Fibroblast of skin of abdomen (primary cell): ENCODE measurements around the gene GTF3C5. TPM values are rescaled to one million over a fixed set of nuclear protein-coding genes. Genes with fewer than 3 reads are reported as not detected.
"Not testable (repeated sequence)": the region's sequence is repeated elsewhere in the genome, so short reads cannot be mapped to it uniquely, and the experiment has no call there.

Source experiments
- DNase-seq: peaks from one replicate; pipeline ENCODE4 v3.0.0-alpha.2; 2013
- polyA plus RNA-seq, 2 experiments: library from polyadenylated mRNA; unstranded; fragments of 120-200 nt; gene quantifications; one replicate each; pipeline ENCODE4 v1.2.1, GENCODE V29; 2013; ENCODE audit not compliant: insufficient read length in 2 of 2

Gene GTF3C5, protein sequence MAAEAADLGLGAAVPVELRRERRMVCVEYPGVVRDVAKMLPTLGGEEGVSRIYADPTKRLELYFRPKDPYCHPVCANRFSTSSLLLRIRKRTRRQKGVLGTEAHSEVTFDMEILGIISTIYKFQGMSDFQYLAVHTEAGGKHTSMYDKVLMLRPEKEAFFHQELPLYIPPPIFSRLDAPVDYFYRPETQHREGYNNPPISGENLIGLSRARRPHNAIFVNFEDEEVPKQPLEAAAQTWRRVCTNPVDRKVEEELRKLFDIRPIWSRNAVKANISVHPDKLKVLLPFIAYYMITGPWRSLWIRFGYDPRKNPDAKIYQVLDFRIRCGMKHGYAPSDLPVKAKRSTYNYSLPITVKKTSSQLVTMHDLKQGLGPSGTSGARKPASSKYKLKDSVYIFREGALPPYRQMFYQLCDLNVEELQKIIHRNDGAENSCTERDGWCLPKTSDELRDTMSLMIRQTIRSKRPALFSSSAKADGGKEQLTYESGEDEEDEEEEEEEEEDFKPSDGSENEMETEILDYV
- 45.6 TPM for polyA plus RNA-seq (2013, experiment 1 of 2; ENCODE audit: insufficient read length)
- polyA plus RNA-seq (2013, experiment 2 of 2; ENCODE audit: insufficient read length): 43.3 TPM

DNA sequence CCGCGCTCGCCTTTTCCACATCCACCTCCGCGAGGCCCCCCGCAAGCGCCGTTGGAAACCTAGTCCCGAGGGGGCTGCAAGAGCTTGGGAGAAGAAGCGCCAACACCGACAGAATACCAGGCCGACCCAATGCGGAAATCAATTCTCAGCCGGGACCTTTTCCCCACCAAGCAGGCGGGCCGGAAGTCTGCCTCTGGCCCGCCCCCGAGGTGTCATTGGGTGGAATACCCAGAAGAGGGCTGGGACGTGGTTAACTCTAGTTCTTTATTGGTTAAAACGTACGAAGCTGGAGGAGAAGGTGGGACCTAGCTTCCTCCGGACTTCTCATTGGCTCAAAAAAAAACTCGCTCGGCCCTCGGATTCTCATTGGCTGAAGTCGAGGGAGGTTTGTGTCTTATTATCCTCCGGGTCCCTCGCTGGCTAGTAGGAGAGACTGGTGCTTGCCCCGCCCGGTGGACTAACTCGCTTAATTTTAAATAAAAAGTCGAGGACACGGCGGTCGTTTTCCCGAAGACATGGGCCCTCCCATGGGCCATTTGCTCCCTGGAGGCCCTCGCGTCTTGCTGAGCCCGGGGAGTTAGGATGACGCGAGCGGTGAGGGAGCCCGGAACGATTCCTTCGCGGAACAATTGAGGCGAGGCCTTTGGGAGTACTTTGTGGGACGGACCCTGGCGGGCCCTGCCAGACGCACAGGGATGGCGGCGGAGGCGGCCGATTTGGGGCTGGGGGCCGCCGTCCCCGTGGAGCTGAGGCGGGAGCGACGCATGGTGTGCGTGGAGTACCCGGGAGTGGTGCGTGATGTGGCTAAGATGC, at the start of gene GTF3C5:
GTF3C5 (plus strand) TSS at position 681 of the 813 bp plus-strand sequence; CDS start at position 696, 15 bp downstream.
- peak; percentile 99 for DNase-seq

DNA sequence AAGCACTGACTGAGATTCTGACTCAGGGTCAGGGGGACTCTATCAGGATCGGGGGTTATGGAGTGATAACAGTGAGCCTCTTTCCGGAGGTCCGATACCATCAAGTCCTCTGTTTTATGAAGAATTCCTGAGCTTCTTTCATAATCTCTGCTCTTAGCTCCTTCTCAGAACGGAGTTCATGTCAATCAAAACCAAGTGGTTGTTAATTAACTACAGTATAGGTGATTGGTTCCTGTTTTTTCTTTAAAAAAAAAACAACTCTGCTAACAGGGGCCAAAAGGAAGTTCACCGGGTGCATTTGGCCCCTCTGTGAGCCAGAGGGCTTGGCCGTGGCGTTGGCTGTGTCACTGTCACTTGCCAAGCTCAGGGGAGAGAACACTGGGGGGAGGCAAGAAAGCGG, 48.3 kb upstream of the GTF3C5 start:
- DNase-seq: no peak

DNA sequence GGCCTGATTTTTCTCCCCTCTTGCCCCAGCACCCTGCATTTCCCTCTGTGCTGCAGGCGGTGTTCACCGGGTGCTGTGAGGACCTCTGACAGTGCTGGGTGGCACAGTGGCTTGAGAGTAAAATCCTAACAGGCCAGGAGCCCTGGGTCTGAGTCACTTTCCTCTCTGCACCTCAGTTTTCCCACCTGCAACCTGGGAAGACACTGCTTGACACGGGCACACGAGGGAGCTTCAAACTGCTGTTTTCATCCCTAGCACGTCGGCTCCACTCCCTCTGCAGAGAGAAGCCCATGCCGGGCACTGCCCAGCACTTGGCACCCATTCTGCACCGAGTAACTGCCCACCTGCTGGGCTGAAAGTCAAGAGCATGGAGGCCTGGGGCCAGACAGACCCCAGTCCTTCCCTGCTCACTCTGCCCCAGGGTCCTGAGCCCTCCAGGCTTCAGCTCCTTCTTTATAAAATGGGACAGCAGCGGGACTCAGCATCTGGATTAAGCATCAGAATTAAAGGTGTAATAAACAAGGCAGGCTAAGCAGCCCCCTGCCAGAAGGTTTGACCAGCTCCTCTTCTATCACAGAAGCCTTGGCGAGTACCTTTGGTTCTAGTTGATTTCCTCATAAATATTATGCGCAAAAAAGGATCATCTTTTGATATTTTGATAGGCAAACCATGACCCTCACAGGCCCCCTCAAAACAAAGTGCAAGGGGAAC, 47.2 kb upstream of the GTF3C5 start:
- DNase-seq: no peak

DNA sequence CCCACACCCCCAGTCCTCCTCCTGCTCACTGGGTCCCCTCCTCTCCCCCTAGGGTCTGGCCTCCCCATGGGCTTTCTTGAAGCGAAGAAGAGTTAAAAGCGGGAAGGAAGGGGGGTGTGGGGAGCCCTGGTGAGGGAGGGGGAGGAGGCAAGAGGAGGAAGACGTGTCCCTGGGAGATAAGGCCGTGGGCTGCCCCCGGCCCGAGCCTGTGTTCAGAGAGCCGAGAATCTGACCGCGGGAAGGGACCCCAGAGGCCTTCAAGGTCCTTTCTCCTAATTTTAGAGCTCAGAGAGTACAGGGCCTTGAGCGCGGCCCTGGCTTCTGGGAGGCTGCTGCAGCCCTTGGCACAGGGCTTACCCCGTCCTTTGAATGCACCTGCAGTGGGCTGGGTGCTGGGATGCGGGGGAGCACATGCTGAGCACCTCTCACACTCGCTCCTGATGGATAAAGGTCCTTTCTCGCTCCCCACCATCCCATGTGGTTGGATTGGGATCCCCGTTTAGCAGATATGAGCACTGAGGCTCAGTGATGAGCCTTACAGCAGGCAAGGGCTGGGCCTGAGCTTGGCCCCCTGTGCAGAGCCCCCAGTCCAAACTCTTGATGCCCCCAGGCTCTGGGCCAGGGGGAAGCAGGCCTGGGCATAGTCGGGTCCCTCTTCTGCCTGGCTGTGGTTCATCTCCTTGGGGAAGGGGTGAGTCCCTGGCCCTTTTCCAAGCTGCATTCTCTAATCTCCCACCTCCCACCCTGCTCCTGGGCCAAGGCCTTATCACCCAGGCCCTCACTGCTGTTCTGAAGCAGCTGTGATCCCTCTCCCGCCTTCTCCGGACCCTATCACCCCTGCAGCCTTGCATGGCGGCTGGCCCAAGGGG, 46.4 kb upstream of the GTF3C5 start:
- DNase-seq: no peak

DNA sequence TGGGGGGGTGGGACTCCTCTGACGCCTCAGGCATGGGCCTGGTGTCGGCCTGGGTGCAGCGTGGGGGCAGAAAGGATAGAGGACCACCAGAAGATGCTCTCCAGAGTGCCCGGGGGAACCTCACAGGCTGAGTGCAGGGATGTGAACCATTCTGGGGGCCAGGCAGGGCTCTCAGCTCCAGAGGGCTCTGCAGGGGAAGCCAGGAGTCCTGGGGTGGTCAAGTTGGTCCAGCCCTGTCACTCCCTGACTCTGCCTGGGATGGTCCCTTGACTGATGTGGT, 45.8 kb upstream of the GTF3C5 start:
- no peak for DNase-seq

DNA sequence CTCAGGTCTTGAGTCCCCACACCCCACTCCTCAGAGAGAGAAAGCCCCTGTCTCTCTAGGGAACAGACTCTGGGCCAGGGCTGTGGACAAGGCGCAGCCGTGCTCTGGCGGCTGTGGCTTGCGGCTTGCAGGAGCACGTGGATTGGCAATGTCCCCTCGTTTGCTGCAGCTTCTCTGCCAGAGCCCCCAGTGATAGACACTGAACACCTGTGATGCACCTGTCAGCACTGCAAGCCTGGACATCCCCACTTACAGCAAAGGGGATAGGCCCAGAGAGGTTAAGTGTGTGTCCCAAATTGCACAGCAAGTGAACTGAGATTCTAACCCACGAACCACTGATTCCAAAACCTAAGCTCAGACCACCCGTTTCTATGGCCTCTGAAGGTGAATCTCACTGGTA, 45.3 kb upstream of the GTF3C5 start:
- no peak for DNase-seq

DNA sequence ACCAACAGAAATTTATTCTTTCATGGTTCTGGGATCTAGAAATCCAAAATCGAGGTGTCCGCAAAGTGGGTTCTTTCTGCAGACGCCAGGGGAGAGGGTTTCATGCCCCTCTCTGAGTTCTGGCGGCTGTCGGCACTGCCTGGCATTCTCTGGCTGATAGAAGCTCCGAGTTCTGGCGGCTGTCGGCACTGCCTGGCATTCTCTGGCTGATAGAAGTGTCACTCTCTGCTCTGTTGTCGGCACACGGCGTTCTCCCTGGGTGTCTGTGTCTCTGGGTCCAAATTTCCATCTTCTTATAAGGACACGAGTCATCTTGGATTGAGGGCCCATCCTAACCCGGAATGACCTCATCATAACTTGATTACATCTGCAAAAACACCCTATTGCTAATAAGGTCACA, 44.7 kb upstream of the GTF3C5 start:
- DNase-seq: no peak

DNA sequence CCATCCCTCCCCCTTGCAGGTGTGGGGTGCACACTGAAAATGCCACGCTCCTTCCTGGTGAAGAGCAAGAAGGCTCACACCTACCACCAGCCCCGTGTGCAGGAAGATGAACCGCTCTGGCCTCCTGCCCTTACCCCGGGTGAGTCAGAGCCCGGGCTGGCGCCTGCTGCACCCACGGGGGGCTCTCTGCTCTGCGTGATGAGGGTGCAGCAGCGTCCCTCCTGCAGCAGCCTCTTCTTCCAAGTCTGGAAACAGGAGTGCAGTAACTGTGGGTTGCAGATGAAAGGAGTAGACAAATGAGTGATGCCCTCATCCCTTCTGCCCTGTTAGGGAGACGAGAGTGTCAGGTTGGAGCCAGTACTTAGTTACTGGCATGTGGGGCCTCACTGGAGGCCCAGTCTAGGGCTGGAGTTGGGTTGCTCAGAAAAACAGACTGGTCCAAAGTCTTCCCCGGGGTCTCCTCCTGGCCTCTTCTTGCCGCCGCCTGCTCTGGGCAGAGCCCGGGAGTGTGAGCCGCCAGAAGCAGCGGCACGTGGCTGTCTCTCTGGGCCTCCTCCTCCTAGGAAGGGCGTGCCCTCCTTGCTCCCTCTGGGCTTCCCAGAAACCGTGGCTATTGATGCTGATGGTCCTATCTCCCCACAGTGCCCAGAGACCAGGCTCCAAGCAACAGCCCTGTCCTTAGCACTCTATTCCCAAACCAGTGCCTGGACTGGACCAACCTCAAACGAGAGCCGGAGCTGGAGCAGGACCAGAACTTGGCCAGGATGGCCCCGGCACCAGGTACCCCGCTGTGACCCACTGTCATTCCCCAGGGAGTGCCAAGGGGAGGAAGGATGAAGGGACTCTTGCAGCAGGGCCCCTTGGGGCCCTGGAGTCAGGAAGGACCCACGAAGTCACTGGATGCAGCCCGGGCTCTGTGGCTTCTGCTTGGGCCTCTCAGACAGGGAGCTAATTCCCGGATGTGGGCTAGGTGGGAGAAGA, 43.9 kb upstream of the GTF3C5 start:
- no peak for DNase-seq

DNA sequence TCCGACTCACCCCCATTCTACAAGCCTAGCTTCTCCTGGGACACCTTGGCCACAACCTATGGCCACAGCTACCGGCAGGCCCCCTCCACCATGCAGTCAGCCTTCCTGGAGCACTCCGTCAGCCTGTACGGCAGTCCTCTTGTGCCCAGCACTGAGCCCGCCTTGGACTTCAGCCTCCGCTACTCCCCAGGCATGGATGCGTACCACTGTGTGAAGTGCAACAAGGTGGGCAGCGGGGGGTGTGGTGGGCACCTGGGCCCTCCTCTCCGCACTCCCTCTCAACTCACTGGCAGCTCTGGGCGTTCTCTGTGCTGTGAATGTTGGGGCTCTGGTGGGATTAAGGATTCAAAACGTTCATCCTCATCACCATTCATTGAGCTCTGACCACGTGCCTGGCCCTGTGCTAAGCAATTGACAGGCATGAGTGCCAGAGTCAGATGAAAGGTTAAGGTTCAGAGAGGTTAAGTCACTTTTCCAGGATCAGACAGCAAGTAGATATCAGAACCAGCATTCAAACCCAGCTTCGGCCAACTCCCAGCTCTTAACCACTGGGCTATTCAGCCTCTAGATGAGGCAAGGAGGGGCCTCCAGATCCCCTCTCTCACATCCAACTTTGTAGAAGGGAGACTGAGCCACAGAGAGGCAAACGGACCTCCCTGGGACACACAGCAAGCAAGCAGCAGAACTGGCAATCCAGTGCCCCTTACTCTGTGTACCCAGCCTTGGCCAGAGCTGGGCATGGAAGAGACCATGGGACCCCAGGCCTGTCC, 42.4 kb upstream of the GTF3C5 start:
- no peak for DNase-seq

DNA sequence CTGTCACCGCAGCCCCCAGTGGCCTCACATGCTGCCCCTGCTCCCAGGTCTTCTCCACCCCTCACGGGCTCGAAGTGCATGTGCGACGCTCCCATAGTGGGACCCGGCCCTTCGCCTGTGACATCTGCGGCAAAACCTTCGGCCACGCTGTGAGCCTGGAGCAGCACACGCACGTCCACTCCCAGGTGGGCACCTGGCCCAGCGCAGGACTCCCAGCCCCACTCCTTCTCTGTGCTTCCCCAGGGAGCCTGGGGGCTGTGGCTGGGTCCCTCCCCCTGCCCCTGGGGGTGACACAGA, 41.8 kb upstream of the GTF3C5 start:
- no peak for DNase-seq

DNA sequence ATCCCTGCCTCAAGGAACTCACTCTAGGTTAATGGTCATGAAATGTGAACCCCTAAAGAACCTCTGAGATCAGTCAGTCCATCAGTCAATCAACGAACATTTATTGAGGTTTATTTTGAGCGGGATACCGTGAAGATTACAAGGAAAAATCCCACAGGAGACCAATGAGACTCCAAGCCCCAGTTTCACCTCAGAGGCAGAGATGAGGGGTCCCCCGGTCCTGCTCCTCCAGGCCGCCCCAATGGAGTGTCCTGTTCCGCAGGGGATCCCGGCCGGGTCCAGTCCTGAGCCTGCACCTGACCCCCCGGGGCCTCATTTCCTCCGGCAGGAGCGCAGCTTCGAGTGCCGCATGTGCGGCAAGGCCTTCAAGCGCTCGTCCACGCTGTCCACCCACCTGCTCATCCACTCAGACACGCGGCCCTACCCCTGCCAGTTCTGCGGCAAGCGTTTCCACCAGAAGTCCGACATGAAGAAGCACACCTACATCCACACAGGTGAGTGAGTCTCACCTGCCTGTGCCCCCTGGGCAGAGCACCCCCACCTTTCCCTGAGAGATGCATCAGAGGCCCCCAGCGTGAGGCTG, 41.3 kb upstream of the GTF3C5 start:
- DNase-seq: no peak

DNA sequence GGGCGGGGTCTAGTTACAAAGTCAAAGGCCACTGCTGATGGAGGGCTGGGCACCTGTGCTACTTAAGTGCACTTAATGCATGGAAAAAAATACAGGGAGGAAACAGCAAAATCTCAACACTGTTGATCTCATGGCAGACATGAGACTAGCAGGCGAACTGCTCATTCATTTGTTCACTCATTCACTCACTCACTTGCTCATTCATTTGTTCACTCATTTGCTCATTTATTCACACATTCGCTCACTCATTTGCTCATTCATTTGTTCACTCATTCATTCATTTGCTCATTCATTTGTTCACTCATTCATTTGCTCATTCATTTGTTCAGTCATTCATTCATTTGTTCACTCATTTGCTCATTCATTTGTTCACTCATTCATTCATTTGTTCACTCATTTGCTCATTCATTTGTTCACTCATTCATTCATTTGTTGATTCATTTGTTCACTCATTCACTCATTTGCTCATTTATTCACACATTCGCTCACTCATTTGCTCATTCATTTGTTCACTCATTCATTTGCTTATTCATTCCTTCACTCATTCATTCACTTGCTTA, 40.7 kb upstream of the GTF3C5 start:
- DNase-seq: not testable (repeated sequence)

DNA sequence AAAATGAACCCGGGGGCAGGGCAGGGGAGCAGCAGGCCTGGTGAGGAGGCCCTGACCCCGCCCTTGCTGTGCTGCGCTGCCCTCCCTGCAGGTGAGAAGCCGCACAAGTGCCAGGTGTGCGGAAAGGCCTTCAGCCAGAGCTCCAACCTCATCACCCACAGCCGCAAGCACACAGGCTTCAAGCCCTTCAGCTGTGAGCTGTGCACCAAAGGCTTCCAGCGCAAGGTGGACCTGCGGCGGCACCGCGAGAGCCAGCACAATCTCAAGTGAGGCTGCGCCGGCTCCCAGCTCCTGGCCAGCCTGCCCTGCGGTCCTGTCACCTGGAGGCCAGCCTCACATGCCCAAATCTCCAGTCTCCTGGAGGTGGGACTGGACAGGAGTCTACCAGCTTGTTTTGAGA, 40.0 kb upstream of the GTF3C5 start:
- no peak for DNase-seq

DNA sequence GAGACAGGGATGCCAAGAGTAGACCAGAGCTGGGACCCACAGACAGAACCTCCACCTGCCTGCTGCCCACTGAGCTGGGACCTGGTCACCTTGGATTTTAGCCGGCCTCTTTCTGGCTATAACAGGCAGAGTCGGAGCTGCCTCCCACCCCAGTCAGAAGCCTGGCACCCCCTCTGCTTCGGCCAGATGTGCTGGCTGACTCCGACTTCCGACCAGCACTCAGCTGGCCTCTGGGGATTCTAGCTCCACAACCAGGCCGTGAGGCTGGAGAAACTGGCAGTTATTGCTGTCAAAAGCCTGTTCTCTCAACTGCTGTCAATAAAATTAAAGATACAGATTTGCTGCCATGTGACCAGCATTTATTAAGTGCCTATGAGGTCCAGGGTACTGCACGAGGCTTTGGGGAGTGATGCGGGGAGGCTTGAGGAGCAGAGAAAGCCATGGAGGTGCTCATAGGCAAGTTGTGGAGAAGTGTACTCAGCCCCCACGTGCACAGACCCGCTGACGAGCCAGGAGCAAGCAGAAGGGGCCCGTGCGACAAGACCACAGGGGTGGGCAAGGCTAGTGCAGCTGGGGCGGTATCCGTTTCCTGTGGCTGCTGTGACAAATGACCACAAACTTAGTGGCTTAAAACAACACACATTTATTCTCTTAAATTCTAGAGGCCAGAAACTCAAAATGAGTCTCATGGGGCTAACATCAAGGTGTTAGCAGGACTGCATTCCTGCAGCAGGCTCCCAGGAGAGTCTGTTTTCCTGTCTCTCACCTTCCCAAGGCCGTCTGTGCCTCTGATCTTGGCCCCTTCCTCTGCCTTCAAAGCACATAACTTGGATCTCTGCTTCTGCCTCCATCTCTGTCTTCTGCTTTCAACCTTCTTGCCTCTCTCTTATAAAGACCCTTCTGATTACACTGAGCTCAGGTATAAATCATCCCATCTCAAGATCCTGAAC, 39.2 kb upstream of the GTF3C5 start:
- DNase-seq: no peak

DNA sequence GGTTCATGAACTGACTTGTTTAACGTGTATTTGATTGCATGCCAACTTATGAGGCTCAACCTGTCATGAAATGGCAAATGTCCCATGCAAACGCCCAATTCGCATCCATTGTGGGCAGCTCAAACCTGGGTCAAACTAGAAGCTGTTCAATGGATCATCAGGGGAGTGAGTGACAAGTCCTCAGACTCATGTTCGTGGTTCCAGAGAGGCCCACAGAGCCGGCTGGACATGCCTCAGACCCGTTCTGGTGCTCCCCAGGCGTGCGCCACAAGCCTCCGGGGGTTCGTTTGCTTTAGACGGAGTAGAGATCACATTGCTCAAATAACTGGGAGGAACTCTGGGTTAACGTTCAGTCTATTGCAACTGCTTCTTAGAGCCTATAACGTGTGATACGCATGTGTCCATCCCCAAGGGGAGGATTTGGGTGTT, 37.3 kb upstream of the GTF3C5 start:
- no peak for DNase-seq

DNA sequence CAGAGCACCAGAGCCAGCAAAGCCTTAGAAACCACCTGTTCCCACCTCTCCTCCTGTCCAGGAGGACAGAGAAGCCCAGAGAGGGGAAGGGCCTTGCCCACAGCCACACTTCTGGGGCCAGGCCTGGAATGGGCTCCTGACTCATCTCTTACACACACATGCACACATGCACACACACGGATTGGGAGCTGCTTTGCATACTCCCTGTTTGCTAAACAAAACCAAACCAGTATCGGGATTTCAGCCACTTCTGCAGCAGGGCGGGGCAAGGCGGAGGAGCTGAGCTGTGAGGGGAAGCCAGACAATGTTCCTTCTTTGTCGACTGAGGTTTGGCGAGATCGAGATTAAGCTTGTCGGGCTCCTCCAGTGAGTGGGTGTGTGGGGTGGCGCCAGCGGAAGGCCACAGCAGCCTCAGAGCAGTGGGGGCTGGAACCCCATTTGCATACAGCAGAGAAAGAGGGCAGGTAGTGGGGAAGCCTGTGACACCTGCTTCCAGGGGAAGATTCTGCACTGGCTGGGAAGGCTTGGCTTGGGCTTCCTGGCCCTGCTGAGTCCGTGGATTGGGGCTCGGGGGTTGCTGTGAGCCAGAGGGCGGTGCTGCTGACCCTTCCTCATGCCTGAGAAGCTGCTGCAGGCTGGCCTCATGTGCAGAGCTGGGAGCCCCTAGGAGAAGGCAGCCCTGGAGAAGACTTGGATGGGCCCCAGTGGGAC, 36.2 kb upstream of the GTF3C5 start:
- peak; percentile 21 for DNase-seq

DNA sequence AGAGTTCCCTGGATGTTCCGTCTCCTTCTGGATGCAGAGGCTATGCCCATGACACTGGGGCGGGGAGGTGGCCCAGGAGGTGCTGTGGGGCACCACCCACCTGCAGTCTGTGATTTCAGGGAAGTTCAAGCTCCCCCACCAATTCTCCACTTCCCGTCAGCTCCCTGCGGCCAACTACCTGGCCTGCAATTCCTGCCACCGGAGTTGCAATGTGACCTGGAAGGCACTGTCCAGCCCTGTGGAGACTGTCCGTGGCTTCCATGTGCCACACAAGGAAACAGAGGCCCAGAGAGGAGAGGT, 35.7 kb upstream of the GTF3C5 start:
- no peak for DNase-seq

DNA sequence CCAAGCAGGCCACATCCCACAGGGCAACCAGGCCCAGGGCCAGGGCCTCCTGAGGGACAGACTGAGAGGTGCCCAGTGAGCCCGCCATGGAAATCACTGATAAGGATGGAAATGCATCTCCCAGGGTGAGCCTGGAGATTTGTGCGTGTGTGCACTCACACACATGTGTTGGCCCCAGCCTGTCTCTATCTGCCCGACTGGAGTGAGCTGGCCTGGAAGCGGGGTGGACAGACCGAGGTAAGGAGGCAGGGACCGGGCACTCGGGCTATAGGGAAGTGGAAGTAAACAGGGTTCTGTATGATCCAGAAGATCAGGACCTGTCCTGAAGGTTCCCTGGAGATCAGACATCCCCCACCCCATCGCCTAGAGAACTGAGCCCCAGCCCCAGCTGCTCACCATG, 34.9 kb upstream of the GTF3C5 start:
- DNase-seq: no peak
